NCI-H446 treated with DMSO at 0.1 percent for 48 hours (cell line): ENCODE data around the gene ERG.

Experiments used
- DNase-seq: peaks from one replicate; lab custom pipeline; 2025; lab: John Stamatoyannopoulos, UW

ERG gene

DNA sequence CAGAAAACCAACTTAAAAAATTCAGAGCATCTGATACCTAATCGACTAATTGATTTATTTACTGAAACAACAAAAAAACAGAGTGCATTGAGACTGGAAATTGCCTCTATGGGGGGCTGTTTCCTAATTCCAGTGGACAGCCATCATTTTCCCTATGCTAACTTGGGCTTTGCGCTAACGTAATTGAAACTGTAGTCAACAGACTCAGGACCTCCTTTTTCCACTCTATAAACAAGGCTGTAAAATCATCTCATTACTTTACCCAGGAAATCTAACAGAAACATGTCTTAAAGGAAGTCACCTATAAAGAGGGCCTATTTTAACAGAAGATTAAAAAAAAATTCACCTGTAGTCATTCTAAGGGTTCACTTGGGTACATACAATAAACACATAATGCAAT, 2.1 kb downstream of the ERG start:
- no peak for DNase-seq

DNA sequence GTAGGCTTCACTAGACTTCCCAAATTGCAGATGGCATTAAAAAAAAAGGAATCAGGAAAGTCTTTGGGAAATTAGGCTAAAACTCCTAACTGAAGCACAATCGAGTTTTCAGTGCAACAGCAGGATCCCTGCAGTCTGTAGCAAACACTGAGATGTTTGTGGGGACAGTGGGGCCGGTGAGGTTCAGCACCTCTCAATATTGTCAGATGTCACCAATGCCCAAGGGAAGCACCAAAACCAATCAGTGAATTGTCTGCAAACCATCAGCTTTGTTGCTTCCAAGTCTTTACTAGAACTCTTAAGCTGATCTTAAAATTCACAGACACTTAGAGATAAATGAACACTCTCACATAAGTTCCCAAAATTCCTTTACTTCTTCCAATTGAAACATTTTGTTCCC, 2.6 kb downstream of the ERG start:
- DNase-seq = no peak

DNA sequence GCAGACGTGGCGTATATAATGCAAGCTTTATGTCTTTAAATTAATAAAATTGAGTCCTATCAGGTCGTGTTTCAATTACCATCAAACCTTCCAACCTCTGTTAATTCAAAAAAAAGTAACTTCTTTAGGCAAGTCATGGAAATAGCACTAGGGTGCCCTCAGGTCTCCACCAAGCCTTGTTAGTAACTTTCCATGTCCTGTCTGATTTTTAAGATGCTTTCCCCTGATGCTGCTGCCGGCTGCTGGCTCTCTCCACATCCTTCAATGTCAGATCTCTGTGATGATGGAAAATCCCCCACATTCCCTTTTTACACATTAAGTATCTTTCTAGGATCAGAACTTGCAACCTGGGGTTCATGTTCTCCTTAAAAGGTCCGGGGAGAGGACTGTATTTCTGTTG, 3.0 kb downstream of the ERG start:
- no peak for DNase-seq

DNA sequence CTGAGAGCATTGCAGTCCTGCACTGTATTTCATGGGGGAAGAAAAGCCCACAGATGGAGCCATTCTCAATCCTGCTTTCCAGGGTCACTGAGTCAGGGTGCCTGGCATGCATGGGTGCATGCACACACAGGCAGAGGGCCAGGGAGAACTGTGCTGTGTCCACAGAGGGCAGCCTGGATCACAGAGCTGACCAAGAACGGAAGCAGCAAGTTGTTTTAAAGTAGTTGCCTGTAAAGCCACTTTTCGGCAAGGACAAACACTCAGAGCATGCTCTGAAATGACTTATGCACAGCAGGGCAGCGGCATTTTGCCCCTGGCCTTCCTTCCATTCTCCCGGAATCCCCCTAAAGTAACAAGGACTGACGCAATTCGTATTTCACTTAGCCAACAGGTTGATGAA, 3.6 kb downstream of the ERG start:
- DNase-seq = no peak

DNA sequence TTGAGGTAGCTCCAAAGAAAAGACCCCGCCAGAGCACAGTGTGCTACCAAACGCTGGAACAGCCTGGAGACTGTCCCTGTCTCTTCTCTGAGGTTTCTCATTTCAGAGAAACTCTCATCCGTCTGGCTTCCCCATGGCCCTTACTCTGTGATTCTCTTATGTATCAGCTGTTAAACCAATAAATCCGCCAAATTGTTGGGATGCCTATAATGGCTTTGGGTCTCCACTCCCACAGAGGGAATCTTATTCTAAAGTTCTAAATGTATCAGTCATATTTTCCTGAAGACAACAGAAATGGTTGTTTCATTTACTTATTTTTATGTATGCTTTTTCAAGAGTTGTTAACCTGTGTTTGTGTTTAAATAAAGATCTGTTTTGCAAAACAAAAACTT, 4.0 kb downstream of the ERG start:
- DNase-seq = no peak

DNA sequence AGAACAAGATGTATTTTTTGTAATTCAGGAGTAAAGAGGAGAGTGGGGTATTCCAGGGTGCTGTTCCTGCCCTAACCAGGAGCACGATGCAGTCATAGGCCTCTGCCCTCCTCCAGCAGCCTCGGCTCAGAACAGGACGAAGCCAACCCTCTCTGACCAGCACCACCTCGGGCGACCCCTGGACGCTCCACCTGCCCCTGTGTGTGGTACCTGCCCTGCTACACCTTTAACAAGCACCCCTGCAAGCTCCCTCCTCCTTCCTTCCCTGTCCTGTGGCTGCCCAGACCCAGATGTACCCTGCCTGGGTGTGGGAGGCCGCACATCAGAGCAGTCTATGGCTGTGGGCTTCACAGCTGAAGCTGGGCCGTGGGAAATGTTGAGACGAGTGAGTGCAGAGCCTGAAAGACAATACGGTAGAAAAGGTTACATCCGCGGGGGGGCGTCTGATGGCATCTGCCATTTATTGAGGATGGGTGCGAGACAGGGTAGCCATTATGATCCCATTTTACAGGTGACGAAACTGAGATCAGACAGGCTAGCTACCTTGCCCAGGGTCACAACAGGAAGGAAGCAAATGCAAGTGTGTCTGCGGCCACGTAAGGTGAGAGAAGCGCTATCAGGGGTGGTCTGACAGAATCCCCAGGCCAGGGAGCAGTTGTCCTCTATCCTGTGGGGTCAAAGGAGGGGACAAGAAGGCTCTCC, 4.6 kb downstream of the ERG start:
- DNase-seq = no peak

DNA sequence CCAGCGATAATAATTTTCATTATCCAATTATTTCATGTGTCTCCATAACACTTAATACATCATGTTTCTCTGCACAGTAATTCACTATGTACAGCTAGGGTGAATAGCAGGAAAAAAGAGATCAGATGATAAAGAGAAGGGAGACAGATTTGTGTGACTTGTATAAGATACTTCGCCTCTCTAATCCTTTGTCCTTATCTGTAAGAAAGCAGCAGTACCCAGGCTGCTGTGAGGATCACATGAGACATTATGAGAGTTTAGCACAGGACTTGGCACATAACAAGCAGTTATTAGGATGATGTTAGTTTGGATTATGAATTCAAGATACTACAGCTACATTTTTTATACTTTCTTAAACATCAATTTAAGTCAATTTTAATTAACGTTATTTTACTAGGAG, 6.3 kb downstream of the ERG start:
- DNase-seq = no peak

DNA sequence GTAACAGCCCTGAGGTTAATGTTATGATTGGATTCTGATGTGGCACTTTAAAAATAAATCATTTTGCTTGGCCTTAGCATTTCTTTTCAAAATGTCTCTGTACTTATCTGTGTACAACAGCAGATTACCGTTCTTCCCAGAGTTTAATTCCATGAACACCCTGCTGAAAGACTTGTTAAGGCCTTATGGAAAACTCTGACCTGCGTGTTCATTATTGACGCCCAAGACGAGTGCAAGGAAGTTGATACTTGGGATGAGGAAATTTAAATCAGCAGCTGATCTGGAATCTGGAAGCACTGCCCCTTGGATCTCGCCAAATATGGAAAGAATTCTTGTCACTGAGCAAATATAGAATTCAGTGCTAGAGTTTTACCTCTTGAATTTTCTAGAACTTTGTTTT, 6.7 kb downstream of the ERG start:
- no peak for DNase-seq

DNA sequence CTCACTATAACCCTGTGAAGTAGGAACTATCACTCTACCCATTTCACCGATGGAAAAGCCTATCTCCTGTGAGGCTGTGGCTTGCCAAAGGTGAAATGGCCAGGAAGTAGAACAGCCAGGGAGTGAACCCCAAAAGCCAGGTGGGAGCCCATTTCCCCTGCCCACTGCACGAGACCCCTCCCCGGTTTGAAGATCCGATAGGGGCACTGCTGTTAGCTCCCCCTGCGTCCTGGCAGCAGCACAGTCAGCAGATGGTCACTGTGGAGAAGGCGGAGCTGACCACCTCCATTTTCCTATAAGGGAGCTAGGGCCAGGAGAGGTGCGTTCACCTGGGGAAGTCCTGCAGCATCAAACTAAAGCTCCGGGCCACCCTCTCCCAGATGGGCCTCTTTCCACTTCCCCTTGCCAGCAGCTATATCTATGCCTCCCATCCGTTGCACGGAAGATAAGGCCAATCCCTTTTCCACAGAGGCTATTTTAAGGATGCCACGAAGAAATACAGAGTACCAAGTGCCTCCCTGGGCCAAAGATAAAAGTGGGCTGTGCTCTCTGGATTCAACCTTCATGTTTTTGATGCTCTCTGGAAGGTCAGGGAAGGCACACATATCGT, 7.8 kb downstream of the ERG start:
- DNase-seq = no peak

DNA sequence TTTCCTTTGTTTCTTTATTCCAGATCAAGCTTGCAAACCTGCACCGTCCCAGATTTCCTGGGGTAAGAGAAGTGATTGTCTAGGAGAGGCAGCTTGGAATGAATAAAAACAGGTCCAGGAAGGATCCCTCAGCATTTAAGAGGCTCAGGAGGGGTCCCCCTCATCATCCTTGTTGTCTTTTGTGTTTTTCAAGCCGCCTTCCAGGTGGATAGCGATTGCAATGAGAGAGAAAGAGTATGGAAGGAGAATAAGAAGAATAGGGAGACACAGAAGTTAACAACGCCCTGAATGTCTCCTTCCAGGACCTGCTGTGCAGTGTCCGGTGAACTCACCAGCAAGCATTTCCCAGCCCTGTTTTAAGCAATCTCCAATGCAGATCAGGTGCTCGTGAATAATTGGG, 8.5 kb downstream of the ERG start:
- DNase-seq = no peak

DNA sequence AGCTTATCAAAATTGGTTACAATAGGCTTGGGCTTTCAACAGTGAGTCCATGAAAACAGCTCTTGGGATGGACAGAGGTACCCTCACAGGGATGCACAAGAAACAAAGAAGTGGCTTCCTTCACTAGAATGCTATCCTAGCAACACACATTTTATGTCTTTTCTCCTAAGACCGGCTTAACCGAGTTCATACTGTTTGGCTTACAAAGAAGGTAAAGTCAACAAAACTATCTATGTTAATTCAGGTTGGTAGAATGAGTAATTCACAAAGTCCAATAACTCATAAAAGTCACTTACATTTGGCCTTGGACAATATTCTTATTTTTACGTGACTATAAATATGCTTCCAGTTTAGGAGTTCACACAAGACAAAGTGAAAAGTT, 9.0 kb downstream of the ERG start:
- DNase-seq = no peak

DNA sequence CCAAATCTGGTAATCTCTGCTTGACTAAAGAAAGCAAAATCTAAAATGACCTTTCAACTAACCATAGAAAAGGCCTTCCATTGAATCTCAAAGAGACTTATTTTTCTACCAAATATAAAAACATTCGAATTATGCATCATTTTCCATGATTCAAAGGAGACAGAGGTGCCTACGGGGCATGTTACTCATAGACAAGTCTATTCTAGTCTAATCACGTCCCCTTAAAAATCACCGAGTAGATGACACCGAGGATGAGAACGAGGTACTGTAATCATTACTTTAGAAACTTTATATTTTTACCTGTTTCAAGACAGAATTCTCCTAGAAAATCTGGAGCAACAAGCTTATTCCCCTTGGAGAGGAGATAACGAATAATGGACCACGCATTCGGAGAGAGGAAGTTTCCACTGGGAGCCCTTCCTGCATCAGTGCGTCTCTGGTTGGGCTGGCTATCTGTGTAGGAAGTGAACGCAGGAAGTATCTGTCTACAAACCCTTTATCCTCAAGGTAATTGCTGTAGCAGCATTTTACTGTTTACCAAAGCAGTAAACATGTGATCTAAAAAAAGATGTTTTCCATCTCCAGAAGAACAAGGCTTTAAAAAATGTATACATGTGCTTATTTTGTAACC, 9.5 kb downstream of the ERG start:
- DNase-seq = no peak

DNA sequence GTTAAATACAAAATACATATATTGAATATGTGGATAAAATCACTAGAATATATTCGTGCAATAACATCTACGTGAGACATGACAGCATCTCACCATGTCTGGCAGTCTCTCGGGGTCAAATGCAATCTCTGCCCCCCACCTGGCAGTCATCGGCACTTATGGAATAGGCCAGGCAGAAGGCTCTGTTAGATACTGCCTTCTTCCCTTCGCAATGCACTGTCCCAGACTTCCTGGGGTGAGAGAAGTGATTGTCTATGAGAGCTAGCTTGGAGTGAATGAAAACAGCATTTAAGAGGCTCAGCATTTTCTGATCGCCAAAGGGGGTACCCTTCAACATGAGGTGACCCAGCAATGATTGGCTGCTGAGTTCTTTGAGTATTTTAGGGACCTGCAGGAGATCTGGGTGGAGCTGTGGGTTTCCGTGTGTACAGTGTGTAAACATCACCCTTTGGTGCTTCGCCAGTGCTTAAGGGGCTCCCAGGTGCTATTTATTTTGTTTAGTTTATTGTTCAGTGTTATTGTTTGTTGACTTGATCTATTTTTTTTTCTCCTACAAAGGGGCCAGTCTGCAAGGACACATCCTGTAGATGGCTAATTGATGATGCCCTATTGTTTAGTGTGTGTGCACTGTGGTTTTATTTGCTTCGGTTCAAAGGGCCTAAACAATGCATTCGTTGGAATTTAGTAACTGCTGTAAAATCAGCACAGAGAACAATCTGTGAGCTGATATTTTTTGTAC, 10.2 kb downstream of the ERG start:
- DNase-seq = no peak

DNA sequence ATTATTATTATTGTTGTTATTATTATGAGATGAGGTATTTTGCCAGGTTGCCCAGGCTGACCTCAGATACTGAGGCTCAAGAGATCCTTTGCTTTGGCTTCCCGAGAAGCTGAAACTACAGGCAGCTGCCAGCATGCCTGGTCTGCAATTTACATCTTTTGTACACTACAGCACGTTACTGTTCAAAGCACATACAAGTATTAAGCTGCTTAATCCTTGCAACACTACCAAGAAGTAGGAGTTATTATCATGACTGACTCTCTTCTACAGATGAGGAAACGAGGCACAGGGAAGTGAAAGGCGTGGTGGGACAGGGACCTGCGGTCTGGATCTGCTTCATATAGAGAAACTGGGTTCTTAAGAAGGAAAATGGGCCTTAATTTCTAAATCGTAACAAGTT, 11.6 kb downstream of the ERG start:
- DNase-seq = no peak

DNA sequence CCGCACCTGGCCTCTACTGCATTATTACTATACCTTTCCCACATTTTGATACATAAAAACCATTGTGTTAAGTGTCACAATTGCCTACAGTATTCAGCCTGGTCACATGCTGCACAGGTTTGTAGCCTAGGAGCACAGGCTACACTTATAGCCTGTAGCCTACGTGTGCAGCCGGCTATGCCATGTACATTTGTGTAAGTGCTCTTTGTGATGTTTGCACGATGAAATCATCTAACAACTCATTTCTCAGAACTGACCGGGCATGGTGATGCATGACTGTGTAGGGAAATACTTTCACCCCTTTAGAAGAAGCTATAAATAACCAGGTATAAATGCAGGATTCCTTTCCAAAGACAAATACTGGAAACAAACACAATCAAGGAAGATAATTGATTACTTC, 12.1 kb downstream of the ERG start:
- DNase-seq = no peak

DNA sequence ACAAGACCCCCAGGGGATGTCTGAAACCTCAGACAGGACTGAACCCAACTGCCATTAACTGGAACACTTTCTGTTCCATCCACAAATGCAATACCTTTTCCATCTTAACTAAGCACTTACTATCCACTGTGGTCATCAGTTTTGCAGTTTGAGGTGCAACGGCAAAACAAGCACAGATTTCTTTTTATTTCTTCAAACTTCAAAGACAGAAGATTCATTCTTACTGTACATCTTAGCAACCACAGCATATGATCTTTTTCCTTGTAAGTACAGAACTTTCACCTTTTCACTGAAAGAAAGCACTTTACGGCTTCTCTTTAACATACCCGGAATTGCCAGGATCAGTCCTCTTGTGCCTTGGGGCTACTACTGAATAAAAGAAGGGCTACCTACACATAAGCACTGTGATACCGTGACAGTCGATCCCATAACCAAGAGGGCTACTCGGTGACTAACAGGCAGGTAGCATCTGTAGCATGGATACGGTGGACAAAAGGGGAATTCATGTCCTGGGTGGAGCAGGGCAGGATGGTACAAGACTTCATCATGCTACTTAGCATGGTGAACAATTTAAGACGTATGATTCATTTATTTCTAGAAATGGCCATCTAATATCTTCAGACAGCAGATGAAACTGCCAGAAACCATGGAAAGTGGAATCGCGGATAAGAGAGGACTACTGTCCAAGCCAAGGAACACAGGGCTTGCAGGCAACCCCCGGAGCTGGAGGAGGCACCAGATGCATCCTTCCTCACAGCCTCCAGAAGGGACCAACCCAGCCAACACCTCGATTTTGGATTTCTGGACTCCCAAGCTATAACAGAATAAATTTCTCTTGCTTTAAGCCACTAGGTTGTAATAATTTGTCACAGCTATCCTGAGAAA, 18.4 kb downstream of the ERG start:
- DNase-seq = no peak

DNA sequence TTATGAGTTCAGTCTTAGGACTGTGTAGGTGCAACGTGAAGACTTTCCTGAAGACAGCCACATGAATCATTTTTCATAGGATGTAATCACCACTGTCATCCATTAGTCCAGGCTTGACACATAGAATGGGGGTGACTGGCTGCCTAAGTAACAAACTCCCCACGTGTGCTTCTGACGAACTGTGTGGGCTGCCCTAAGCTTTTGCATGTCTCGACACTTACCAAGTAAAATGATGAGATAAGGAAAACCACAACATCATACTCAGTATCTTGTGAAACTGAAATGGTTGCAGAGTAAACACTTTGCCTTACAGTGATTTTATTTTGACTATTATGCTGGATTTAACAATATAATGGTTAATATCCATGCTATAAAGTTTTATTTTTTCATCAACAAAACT, 19.5 kb downstream of the ERG start:
- no peak for DNase-seq

DNA sequence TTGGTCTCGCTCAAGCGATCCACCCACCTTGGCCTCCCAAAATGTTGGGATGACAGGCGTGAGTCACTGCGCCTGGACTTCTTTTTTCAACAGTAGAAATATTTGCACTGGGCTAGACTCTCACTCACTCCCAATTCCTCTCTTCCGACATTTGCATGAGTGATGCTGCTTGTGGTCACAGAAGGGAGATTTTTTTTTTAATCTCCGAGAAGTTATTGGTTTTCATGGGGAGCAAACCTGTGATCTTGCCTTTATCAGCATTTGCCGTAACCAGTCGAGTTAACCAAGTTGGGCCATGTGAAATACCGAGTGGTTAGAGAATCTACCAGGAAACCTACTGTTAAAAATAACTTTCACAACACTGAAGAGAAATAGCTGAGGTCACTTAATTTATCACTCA, 21.1 kb downstream of the ERG start:
- no peak for DNase-seq

DNA sequence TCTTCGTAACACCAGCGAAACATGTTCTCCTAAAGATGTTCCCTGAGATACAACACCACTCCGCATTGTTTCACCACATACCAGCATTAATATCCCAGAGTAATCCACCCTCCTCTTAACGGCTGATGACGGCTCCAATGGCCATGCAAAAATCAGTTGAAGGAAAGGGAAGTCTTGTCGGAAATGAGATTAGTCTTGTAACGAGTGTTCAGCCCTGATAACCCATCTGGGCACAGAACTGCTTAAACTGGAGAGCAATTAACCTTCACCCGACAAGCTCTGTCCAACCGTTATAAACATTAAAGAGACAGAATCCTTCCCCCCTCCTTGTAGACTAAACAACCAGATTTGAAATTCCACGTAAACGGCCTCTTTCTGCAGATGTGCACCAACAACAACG, 21.9 kb downstream of the ERG start:
- no peak for DNase-seq

DNA sequence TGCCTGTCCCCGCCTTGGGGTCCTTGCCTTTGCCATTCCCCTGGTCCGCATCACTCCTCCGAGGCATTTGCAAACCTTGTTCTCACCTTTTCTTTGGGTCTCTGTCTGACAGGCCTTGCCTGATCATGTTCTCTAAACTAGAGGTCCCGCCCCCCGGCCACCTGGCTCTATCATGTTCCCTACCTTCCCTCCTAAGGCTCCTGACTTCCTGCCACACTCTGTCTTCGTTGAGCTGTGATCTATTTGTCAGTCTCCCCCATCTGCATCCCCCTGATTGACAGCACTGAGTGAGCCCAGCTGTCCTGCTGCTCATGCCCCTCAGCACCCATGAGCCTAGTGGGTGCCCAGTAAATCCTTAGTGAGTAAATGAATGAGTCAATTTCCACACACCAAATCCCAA, 22.8 kb downstream of the ERG start:
- DNase-seq = no peak

DNA sequence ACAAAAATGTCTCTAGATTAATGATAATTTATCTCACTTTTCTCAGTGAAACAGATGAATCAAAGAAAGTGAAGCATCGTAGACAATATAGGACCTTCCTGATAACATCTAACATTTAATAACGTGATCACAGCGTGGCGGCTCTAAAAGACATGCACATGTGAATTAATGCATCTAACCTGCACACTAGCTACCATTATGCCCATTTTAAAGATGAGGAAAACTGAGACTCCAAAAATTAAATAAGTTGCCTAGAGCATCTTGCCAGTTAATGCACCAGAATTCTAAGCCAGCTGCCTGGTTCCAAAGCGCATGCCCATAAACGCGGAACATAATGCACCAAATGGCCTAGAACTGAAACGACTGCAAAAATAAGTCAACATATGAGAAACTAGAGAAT, 23.5 kb downstream of the ERG start:
- no peak for DNase-seq

DNA sequence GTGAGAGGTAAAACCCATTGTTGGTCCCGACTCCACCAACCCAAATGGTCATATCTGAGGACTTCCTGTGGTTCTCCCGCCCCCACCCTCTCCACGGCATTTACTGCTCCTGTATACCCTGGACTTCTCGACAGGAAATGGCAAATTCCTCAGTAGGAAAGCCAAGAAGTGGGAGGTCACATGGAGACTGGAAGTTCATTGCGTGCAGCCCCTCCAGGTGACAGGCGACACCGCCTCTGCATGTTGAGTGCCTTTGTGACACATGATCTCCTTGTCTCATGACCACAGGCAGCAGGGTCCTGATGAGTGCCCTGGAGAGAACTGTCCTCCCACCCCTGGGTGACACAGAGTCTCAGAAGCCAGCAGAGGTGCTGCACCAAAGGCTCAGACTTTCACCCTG, 24.2 kb downstream of the ERG start:
- no peak for DNase-seq
